Measurements from ENCODE around the gene ZNF483.
"Not testable (repeated sequence)": the region's sequence is repeated elsewhere in the genome, so short reads cannot be mapped to it uniquely, and the experiment has no call there.

Gene ZNF483

DNA sequence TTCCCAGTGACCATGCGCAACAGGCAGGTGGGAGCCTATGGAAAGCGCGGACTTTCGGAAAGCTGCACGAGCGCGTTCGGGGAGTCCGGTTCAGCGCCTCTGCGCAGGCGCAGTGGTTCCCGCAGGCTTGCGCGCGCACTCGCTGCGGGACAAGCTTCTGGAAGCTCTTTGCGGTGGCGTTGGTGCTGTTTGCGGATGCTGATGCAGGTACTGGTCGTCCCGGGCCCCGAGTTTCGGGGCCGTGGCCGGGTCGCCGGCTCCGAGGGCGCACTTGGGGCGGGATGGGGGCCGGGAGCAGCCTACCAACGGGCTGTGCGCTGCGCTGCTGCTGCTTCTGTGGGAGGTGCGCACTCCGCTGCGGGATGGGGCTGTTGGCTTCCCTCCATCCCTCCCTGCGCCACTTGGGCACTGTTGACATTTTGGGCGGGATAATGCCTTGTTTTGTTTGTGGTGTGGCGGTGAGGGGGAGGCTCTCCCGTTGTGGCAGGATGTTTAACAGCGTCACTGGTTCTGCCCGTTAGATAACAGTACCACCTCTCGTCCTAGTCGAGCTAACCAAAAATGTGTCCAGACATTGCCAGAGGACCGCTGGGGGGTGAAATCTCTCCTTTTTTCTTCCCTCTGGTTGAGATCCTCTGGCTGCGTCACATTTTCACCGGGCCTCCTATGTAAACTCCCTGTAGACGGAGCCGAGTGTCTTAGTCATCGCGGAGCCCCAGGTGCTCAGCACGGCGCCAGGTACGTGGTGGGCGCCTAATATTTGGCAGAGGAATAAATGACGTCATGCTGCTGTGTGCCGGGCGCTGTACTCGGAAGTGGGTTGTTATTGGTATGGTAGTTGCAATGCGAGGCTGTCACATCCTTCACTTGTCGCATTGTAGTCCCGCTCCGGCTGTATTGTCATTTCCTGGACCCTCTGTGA lies at the start of gene ZNF483:
ZNF483 (plus strand) TSS at position 124 of the 922 bp plus-strand sequence. CDS start 2,217 bp downstream, outside the sequence.
- peak; percentile 42 to 66 for DNase-seq (ENCODE audit: low read depth in 2 of 2)

- DNase-seq (ENCODE audit: low read depth in 2 of 2), result no peak
These were observed 49.8 kb upstream of the ZNF483 start for GRCh38 chr9:111475195-111475594.

GRCh38 chr9:111477677-111478076 lies 47.3 kb upstream of the ZNF483 start:
- no peak for DNase-seq (ENCODE audit: low read depth in 2 of 2)

- DNase-seq (ENCODE audit: low read depth in 2 of 2), result no peak
These were observed 42.9 kb upstream of the ZNF483 start for GRCh38 chr9:111481885-111482636.

DNA sequence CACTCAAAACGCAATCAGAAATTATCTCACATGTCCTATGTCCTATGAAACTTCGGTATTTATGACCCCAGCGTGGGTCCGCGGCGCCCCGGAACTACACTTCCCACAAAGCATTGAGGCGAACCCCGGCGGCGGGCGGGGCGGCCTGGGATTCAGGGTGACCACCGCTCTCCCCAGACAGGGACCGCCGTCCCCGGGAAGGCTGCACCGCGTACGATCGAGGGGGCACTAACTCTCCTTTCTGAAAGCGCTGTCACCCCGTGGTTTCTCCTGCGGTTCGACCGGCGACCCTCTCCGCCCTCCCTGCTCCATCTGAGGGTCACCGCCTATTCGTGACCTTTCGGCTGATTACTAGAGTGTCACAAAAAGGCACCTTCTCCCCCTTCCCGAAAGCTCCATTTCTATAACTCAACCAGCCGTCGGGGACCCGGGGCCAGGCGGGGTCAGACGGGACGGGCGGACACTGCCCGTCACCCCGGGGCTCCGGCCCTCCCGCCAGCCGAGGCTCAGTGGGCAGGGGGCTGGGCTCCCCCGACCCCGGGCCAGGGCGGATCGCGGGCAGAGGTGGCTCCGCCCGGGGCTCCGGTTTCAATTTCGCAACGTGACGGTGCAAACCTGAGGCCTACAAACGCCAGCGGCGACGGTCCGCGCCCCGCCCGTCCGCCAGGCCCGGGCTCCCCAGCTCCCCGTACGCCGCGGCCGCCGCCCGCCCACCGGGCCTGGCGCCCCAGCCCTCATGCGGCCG lies 42.1 kb upstream of the ZNF483 start:
- DNase-seq (ENCODE audit: low read depth in 2 of 2), result peak; percentile 10 to 45

DNA sequence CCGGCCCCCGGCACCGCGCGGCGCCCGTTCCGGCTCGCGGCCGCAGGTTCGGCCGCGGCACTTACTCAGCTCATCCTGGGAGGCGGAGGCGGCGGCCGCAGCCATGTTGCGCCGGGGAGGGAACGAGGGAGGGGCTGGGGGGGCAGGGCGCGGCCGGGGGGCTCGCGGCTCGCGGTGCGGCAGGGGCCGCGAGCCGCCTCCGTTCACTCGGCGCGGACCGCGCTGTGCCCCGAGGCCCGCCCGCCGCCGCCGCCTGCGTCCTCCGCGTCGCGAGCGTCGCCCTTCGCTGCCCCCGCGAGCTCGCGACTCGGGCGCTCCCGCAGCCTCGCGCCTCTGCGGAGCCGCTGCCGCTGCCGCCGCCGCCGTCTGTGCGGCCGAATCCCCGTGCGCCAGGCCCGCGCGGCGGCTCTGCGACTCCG lies 41.5 kb upstream of the ZNF483 start:
- peak in 1 of 2 donors; percentile 18 for DNase-seq (ENCODE audit: low read depth in 2 of 2)

- DNase-seq (ENCODE audit: low read depth in 2 of 2), result peak; percentile 37 to 59
These were observed 41.0 kb upstream of the ZNF483 start, which contains the start of gene ECPAS for GRCh38 chr9:111483858-111484571. Gene ECPAS, minus strand, starts transcription at chr9:111484383. Its CDS starts 11,465 bp downstream, at chr9:111472918.

DNA sequence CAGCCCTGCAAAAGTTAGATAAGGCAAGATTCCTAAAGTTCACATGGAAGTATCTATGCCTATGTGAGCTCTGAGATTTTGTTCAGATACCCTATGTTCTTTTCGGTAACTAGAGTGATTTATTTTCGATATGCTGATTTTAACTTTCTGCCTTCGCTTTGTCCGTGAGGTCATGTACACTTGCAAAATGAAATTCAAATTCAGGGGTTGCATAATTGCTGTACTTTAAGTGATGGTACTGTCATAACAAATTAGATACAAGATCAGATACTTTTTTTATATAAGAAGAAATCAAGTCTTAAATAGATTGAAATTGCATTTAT lies 40.4 kb upstream of the ZNF483 start:
- DNase-seq (ENCODE audit: low read depth in 2 of 2), result no peak

DNA sequence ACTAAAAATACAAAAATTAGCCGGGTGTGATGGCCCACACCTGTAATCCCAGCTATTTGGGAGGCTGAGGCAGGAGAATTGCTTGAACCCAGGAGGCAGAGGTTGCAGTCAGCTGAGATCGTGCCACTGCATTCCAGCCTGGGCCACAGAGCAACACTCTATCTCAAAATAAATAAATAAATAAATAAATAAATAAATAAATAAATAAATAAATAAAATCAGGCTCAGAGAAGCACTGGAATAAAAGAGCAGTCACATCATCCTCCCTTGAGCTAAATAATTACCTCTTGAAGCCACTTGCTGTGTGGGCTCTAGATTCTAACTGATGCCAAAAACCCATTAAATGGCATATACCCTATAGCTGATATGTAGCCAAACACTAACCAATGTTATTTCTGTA lies 27.8 kb upstream of the ZNF483 start:
- DNase-seq (ENCODE audit: low read depth in 2 of 2), result not testable (repeated sequence)

DNA sequence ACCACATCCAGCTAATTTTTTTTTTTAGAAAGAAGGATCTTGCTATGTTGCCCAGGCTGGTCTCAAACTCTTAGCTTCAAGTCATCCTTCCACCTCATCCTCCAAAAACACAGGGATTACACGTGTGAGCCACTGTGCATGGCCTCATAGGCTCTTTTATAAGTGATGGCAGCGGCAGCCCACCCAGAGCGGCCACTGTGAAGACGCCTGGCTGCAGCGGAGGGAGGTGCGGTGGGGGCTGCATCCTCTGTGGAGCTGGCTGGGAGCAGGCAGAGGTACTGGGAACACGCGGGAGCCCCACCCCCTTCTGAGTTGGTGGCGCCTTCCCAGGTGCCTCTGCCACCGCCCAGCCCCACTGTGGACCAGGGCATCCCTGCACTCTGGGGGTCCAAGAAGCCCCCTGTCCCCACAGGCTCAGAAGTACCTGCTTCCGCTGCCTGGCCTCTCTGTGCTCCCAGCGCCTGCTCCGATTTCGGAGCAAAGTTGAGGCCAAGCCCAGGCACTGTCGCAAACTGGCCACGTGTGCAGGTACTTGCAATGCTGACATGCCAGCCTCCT lies 23.9 kb upstream of the ZNF483 start:
- no peak for DNase-seq (ENCODE audit: low read depth in 2 of 2)

GRCh38 chr9:111501648-111502047 lies 23.3 kb upstream of the ZNF483 start:
- DNase-seq (ENCODE audit: low read depth in 2 of 2), result no peak

GRCh38 chr9:111502506-111502905 lies 22.5 kb upstream of the ZNF483 start:
- no peak for DNase-seq (ENCODE audit: low read depth in 2 of 2)

- DNase-seq (ENCODE audit: low read depth in 2 of 2), result not testable (repeated sequence)
These were observed 13.4 kb upstream of the ZNF483 start for GRCh38 chr9:111511581-111511980.

DNA sequence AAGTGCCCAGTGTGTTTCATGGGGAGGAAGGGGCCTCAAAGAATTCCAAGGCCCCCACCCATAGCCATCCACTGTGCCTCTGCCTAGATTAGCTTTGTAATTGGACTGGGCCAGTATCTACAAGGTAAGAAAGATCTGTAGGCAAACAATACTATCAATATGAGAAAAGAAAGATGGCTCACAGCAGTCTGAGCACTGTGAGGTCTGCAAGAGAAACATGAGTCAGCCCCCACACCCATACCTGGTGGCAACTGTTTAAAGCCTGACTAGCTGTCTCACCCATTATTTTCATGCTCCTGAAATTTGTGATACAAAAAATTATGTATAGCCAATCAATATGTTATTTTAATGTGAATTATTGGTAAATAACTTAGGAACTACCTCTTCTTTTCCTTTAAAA lies 10.0 kb upstream of the ZNF483 start:
- no peak for DNase-seq (ENCODE audit: low read depth in 2 of 2)

DNA sequence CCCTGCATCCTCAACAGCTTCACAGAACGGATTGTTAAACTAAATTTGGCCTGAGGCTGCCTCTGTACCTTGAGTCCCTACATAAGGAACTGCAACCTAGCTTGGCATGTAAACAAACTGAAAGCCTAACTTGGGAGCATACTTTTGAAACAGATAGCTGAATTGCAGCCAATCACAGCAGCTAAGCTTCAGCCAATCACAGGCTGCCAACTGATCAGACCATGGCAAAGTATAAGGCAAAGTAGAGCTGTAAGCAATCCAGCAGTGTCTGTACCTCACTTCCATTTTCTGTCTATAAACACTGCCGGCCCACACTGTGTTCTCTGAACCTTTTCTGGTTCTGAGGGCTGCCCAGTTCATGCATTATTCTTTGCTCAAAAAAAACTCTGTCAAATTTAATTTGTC lies 8.9 kb upstream of the ZNF483 start:
- DNase-seq (ENCODE audit: low read depth in 2 of 2), result no peak

DNA sequence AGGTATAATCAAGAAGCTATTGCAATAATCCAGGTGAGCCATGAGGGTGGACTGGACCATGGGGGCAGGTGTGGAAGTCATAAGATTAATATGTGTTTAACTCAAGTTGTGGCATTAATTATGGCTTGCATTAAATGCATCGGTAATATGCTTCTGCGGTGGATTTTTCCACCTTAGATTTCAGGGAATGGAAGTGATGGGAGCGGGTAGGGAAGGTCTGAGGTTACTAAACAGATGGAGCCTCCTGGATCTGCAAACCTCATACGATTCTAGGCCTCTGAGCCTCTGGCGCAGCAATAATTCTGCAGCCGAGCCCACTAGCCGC lies 286 bp upstream of the ZNF483 start:
- DNase-seq (ENCODE audit: low read depth in 2 of 2), result no peak

DNA sequence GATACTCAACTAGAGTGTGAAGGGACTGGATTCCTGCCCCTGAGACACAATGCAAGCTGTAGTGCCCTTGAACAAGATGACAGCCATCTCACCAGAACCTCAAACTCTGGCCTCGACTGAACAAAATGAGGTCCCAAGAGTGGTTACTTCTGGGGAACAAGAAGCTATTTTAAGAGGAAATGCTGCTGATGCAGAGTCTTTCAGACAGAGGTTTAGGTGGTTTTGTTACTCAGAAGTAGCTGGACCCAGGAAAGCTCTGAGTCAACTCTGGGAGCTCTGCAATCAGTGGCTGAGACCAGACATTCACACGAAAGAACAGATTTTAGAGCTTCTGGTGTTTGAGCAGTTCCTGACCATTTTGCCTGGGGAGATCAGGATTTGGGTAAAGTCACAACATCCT lies 2.4 kb downstream of the ZNF483 start:
- no peak for DNase-seq (ENCODE audit: low read depth in 2 of 2)

GRCh38 chr9:111529787-111530186 lies 4.8 kb downstream of the ZNF483 start:
- DNase-seq (ENCODE audit: low read depth in 2 of 2), result no peak

DNA sequence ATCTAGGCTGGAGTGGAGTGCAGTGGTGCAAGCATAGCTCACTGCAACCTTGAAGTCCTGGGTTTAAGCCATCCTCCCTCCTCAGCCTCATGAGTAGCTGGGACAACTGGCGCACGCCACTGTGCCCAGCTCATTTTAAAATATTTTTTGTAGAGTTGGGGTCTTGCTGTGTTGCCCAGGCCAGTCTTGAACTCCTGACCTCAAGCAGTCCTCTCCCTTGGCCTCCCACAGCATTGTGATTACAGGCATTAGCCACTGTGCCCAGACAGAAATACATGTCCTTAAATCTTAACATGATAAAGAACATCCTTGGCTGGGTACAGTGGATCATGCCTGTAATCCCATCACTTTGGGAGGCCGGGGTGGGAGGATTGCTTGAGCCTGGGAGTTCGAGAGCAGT lies 6.7 kb downstream of the ZNF483 start:
- no peak for DNase-seq (ENCODE audit: low read depth in 2 of 2)

- DNase-seq (ENCODE audit: low read depth in 2 of 2), result no peak
These were observed 8.3 kb downstream of the ZNF483 start for GRCh38 chr9:111533099-111533790.
